Ectodermal cell (in vitro differentiated cells): ENCODE measurements around the gene EBNA1BP2.

Experiments used
- H3K27ac ChIP-seq: 2 replicates; pipeline ENCODE4 v1.7.0; 2013; ENCODE audit warnings: mild to moderate bottlenecking, low read depth, low read length; ENCODE audit not compliant: insufficient read depth, poor library complexity, severe bottlenecking
- H3K27me3 ChIP-seq: 2 replicates; pipeline ENCODE4 v1.7.0; 2013; ENCODE audit warnings: mild to moderate bottlenecking, low read length; ENCODE audit not compliant: insufficient read depth, control insufficient read depth, poor library complexity, severe bottlenecking
- H3K36me3 ChIP-seq: one replicate; pipeline ENCODE4 v1.7.0; 2013; ENCODE audit warnings: low read length; ENCODE audit not compliant: control insufficient read depth, insufficient read depth
- H3K4me1 ChIP-seq: one replicate; pipeline ENCODE4 v1.7.0; 2013; ENCODE audit warnings: low read length; ENCODE audit not compliant: control insufficient read depth, insufficient read depth
- H3K4me3 ChIP-seq: 2 replicates; pipeline ENCODE4 v1.7.0; 2013; ENCODE audit warnings: low read depth, low read length, control low read depth; ENCODE audit not compliant: insufficient read depth
- H3K9me3 ChIP-seq: 2 replicates; pipeline ENCODE4 v1.7.0; 2013; ENCODE audit warnings: mild to moderate bottlenecking, low read length, moderate library complexity; ENCODE audit not compliant: control insufficient read depth
- WGBS, 2 experiments: methylation state at CpG; one replicate each; pipeline ENCODE4 v1.1.7; 2013; ENCODE audit warnings: missing lambda C conversion rate in 2 of 2; 5-methylcytosine and 5-hydroxymethylcytosine counted together

The EBNA1BP2 gene

DNA sequence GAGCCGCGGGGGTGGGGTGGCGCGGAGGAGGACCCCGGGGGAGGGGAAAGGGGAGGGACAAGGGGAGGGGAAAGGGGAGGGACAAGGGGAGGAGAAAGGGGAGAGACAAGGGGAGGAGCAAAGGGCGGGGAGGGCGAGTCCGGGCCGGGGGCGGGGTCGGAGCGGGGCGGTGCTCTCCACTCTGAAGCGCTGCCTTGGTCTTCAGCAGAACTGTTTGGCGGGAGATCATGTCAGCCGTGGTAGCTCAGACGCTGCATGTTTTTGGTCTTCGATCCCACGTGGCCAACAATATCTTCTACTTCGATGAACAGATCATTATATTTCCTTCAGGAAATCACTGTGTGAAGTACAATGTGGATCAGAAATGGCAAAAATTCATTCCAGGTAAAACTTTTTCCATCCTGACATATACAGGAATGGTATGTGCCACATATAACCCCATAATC is 460 bp upstream of the EBNA1BP2 start:
- peaks cover 9% of the 10 kb centered on the region for H3K4me1 ChIP-seq
- 0 to 2% methylated on average over 15 to 17 of the region's 20 CpGs for WGBS, 2 experiments
- peaks cover 9% of the 10 kb centered on the region for H3K36me3 ChIP-seq
- H3K9me3 ChIP-seq: no peaks in the 10 kb centered on the region
- peak overlapping the region; percentile 75 for H3K27ac ChIP-seq
- H3K4me3 ChIP-seq: peak overlapping the region; percentile 86
- peaks cover 16% of the 10 kb centered on the region for H3K27me3 ChIP-seq

DNA sequence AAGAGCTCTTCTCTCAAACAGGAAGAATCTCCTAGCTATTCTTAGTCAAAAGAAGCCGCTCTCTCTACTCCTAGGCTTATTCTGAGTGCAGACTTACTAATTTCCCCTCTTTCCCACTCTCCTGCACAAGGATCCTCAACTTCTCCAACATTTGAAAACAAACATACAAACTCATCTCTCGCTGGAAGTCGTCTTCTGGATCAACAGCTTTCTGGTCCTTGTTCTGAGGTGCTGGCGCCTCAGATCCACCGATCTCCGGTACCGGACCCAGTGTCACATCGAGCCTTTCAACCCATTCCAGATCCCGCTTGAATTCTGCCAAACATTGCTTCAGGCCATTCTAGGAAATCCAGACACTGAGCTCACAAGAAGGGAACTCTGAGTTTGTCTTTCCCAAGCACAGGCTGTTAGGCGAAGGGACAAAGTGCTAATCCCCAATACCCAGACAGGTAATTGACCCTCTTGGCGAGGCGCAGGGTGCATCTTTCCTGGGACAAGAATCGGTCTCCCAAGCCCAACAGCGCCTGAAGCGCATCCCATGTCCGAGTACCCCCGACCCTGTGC is 696 bp downstream of the EBNA1BP2 start:
- Histone ChIP-seq H3K4me3 (peak overlapping the region; percentile 86), H3K4me1 (no peaks in the 10 kb centered on the region), H3K36me3 (peaks cover 14% of the 10 kb centered on the region), H3K9me3 (no peaks in the 10 kb centered on the region), H3K27me3 (peaks cover 16% of the 10 kb centered on the region), H3K27ac (no peak overlapping the region)
- 14 to 17% methylated on average over 17 of the region's 17 CpGs for WGBS, 2 experiments

GRCh38 chr1:43165765-43166164 is 6.3 kb downstream of the EBNA1BP2 start:
- peaks cover 21% of the 10 kb centered on the region for H3K36me3 ChIP-seq
- 91 to 93% methylated on average over 5 of the region's 5 CpGs for WGBS, 2 experiments
- no peaks in the 10 kb centered on the region for H3K27me3 ChIP-seq
- H3K27ac ChIP-seq: no peak overlapping the region
- H3K4me3 ChIP-seq: no peak overlapping the region
- no peaks in the 10 kb centered on the region for H3K4me1 ChIP-seq
- no peaks in the 10 kb centered on the region for H3K9me3 ChIP-seq

DNA sequence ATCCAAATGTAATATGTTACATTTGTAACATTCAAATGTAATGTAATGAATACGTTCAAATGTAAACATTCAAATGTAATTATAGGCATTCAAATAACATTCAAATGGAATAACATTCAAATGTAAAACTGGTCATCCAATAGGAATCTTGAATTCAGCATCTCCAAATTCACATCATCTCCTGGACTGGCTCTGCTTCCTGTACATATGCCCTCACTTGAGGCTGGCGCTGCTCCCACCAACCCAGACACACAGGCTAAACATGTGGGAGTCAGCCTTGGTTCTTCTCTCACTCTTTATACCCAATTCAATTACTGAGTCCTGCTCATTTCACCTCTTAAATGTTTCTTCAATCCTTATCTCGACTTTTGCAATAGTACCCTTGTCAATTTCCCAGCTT is 6.9 kb downstream of the EBNA1BP2 start:
- Histone ChIP-seq H3K36me3 (peaks cover 18% of the 10 kb centered on the region), H3K4me1 (no peaks in the 10 kb centered on the region)
- 91 to 92% methylated on average over 2 of the region's 3 CpGs for WGBS, 2 experiments

DNA sequence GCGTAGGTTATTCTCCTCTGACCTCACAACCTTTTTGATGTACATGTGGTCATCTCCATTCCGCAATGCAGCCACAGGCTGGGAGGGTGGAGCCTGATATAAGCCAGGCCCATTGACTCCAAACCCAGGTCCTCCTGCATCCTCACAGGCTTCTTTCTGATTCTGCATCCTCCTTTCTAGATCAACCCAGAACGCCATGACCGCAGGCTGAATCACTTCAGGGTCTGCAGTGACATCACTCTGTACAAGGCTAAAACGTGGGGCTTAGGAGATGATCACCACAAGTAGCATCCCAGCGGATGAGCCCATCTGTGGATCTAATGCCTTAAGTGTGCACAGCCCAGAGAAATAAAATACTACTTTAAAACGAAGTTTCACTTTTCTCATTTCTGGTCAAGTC is 16.1 kb downstream of the EBNA1BP2 start:
- no peak overlapping the region for H3K4me3 ChIP-seq
- no peak overlapping the region for H3K27ac ChIP-seq
- H3K36me3 ChIP-seq: no peaks in the 10 kb centered on the region
- no peaks in the 10 kb centered on the region for H3K9me3 ChIP-seq
- H3K4me1 ChIP-seq: no peaks in the 10 kb centered on the region
- 91 to 94% methylated on average over 7 of the region's 7 CpGs for WGBS, 2 experiments
- H3K27me3 ChIP-seq: no peaks in the 10 kb centered on the region

More for the DNA sequence above, 6.9 kb downstream of the EBNA1BP2 start:
- Histone ChIP-seq H3K4me3 (no peak overlapping the region), H3K27me3 (no peaks in the 10 kb centered on the region), H3K9me3 (no peaks in the 10 kb centered on the region), H3K27ac (no peak overlapping the region)

- WGBS, 2 experiments: 92 to 93% methylated on average over 5 to 6 of the region's 6 CpGs
- Histone ChIP-seq H3K4me3 (no peak overlapping the region), H3K27ac (no peak overlapping the region), H3K4me1 (peaks cover 2% of the 10 kb centered on the region), H3K27me3 (peaks cover 6% of the 10 kb centered on the region), H3K36me3 (no peaks in the 10 kb centered on the region), H3K9me3 (no peaks in the 10 kb centered on the region)
Observed at GRCh38 chr1:43153443-43153842, 18.6 kb downstream of the EBNA1BP2 start.

DNA sequence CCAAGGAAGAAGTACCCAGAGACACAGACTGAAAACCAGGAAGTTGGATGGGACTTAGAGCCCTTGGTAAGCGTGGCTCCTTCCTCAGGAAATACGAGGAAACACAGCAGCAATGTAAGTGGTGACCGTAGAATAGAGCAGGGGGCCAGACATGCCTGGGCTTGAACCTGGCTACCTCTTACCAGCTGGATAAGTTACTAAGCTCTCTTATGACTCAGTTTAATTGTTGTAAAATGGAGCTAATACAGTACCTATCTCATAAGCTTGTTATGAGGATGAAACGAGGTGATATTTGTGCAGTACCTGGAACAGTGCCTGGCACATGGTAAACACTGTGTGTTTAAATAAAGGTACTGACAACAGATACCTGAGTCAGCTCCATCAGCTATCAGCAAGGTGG is 19.2 kb downstream of the EBNA1BP2 start:
- H3K4me1 ChIP-seq: peaks cover 3% of the 10 kb centered on the region
- H3K36me3 ChIP-seq: no peaks in the 10 kb centered on the region
- H3K9me3 ChIP-seq: no peaks in the 10 kb centered on the region
- no peak overlapping the region for H3K27ac ChIP-seq
- H3K27me3 ChIP-seq: peaks cover 7% of the 10 kb centered on the region
- no peak overlapping the region for H3K4me3 ChIP-seq
- 88 to 94% methylated on average over 4 of the region's 4 CpGs for WGBS, 2 experiments

DNA sequence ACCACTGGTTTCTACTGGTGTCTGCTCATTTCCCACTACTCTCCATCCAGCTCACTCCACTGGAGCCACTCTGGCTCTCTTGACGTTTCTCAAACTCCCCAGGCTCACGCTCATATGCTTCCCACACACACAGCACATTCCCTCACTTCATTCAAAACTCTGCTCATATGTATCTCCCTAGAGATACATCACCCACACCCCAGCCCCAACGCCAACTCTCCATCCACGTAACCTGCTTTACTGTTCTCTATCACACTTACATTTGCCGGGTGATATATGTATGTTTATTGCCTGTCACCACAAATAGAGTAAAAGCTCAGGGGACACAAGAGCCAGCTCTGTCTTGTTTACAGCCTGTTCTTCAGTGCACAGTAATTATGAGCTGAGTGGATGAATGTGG is 22.2 kb downstream of the EBNA1BP2 start:
- H3K4me1 ChIP-seq: peaks cover 3% of the 10 kb centered on the region
- no peaks in the 10 kb centered on the region for H3K9me3 ChIP-seq
- WGBS, 2 experiments: 80 to 88% methylated on average over 4 to 5 of the region's 5 CpGs
- H3K27me3 ChIP-seq: peaks cover 7% of the 10 kb centered on the region
- no peaks in the 10 kb centered on the region for H3K36me3 ChIP-seq
- H3K4me3 ChIP-seq: no peak overlapping the region
- H3K27ac ChIP-seq: no peak overlapping the region

DNA sequence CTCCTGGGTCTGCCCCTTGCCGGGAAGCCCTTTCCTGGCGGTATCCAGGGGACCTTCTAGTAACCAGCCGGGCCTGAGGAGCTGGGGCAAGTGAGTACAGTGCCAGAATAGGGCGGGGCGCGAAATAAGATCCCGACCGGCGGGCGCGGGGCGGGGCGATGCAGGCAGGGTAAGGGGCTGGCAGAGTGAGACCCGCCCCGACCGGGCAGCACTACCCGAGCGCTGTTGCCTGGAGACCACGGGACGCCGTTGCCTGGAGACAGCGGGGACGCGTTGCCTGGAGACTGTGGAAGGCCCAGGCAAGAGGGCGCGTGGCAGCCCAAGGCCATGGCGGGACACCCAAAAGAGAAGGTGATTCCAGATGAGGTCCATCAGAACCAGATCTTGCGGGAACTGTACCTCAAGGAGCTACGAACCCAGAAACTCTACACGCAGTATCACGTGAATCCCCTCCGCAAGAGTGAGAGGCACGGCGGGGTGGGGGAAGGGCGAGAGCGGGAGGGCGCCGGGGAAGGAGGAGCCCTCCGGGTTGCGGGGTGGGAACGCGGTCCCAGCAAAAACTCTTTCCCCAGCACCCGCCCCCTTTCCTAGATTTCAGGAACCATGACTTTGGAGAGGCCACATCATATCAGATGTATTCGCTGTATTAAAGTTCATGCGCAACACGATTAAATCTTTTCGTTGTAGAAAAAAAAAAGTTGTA is 24.3 kb downstream of the EBNA1BP2 start:
- Histone ChIP-seq H3K27me3 (peaks cover 7% of the 10 kb centered on the region), H3K9me3 (no peaks in the 10 kb centered on the region), H3K4me1 (peaks cover 3% of the 10 kb centered on the region), H3K36me3 (no peaks in the 10 kb centered on the region), H3K27ac (no peak overlapping the region), H3K4me3 (peak overlapping the region; percentile 33)
- WGBS, 2 experiments: 5 to 7% methylated on average over 46 to 47 of the region's 47 CpGs

DNA sequence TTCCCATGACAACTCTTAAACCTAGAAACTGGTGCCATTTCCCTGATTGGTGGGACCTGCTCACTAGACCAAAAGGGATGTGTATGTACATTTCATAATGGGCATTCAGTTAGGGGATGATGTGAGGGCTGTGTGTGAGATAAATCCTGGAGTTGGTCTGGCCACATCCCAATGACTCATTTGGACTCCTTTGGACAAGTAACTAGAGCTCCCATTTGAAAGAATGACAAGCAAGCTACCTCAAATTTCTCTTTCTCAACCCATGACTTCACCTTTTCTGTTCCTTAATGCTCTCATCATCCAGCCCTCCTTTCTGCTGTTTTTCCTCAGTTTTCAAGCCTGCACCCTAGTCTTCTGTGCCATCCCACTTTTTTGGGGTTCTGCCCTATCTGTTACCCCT is 27.9 kb downstream of the EBNA1BP2 start:
- H3K36me3 ChIP-seq: no peaks in the 10 kb centered on the region
- H3K4me1 ChIP-seq: peaks cover 3% of the 10 kb centered on the region
- H3K9me3 ChIP-seq: no peaks in the 10 kb centered on the region
- H3K4me3 ChIP-seq: no peak overlapping the region
- H3K27ac ChIP-seq: no peak overlapping the region
- peaks cover 7% of the 10 kb centered on the region for H3K27me3 ChIP-seq
